Measurements from ENCODE around the gene NTN1.
"Not testable (repeated sequence)": the region's sequence is repeated elsewhere in the genome, so short reads cannot be mapped to it uniquely, and the experiment has no call there.

Gene NTN1

GRCh38 chr17:9124554-9124935 lies 103.2 kb downstream of the NTN1 start:
- no peak for DNase-seq

GRCh38 chr17:9125722-9126121 lies 104.4 kb downstream of the NTN1 start:
- no peak for DNase-seq

- no peak for DNase-seq
These were observed 106.0 kb downstream of the NTN1 start for GRCh38 chr17:9127340-9127739.

GRCh38 chr17:9131371-9131770 lies 110.1 kb downstream of the NTN1 start:
- no peak for DNase-seq

GRCh38 chr17:9132291-9132690 lies 111.0 kb downstream of the NTN1 start:
- DNase-seq = no peak

GRCh38 chr17:9132944-9133610 lies 111.8 kb downstream of the NTN1 start:
- DNase-seq = no peak

- DNase-seq = no peak
These were observed 116.9 kb downstream of the NTN1 start for GRCh38 chr17:9138161-9138717.

- DNase-seq = no peak
These were observed 118.4 kb downstream of the NTN1 start for GRCh38 chr17:9139695-9140094.

GRCh38 chr17:9140550-9141424 lies 119.5 kb downstream of the NTN1 start:
- DNase-seq = no peak

- DNase-seq = no peak
These were observed 120.1 kb downstream of the NTN1 start for GRCh38 chr17:9141425-9141753.

- no peak for DNase-seq
These were observed 121.6 kb downstream of the NTN1 start for GRCh38 chr17:9142772-9143494.

GRCh38 chr17:9144502-9145249 lies 123.4 kb downstream of the NTN1 start:
- no peak for DNase-seq

- DNase-seq = no peak
These were observed 124.8 kb downstream of the NTN1 start for GRCh38 chr17:9146064-9146463.

GRCh38 chr17:9148905-9149525 lies 127.7 kb downstream of the NTN1 start:
- no peak for DNase-seq

GRCh38 chr17:9150446-9151090 lies 129.3 kb downstream of the NTN1 start:
- DNase-seq = no peak

- DNase-seq = no peak
These were observed 129.8 kb downstream of the NTN1 start for GRCh38 chr17:9151091-9151490.

GRCh38 chr17:9151740-9152139 lies 130.4 kb downstream of the NTN1 start:
- DNase-seq = not testable (repeated sequence)

- no peak for DNase-seq
These were observed 137.5 kb downstream of the NTN1 start for GRCh38 chr17:9158544-9159452.

GRCh38 chr17:9162275-9162985 lies 141.1 kb downstream of the NTN1 start:
- no peak for DNase-seq

- no peak for DNase-seq
These were observed 145.5 kb downstream of the NTN1 start for GRCh38 chr17:9166788-9167187.
